Lower leg skin (tissue), 3 donors: ENCODE results near the gene TMEM176A.

Experiments used
- POLR2A ChIP-seq, 2 donors: fragments of 450-650 bp; IDR thresholded peaks; one replicate each; pipeline ENCODE4 v1.6.1; 2016 to 2017; ENCODE audit warnings: antibody characterized with exemption in 2 of 2, mild to moderate bottlenecking in 1 of 2, moderate library complexity in 1 of 2
- TF ChIP-seq, protein P1 (sequence below), 3 donors: fragments of 450-650 bp; IDR thresholded peaks; one replicate each; pipeline ENCODE4 v1.5.1; 2016; ENCODE audit warnings: antibody characterized with exemption in 3 of 3, mild to moderate bottlenecking in 3 of 3, moderate library complexity in 2 of 3

DNA sequence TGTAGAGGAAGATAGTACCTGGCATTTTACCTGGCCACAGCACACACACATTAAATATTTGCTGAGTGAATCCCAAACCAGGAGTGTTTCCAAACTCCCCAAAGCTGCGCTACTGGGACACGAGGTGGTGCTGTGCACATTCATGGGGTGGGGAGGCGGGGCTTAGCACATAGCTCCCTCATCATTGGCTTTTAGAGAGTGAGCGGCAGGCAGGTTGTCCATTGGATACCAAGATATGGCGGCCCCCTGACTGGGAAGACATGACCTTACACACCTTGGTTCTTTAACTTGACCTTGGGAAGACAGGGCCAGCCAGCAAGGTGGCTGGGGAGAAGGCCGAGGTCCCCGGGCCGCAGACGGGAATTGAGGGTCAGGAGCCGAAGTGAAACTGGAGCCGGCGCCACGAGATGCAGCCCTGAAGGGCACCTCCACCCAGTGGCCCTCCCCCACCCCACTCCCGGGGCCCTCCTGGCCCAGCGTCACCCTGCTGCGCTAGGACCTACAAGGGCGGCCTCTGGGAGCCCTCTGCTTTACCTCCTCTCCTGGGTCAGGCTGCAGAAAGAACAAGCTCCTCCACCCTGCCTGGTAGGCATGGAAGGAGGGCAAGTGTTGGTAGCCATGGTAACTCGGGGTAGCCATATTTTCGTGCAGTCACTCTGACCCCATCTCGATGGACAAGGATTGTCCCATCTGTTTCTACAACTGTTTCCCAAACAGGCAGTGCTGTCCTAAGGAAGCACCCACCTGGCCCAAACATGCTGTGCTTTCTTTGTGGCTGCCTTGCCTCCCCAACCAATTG, 24.0 kb downstream of the TMEM176A start:
- TF ChIP-seq, protein P1, sequence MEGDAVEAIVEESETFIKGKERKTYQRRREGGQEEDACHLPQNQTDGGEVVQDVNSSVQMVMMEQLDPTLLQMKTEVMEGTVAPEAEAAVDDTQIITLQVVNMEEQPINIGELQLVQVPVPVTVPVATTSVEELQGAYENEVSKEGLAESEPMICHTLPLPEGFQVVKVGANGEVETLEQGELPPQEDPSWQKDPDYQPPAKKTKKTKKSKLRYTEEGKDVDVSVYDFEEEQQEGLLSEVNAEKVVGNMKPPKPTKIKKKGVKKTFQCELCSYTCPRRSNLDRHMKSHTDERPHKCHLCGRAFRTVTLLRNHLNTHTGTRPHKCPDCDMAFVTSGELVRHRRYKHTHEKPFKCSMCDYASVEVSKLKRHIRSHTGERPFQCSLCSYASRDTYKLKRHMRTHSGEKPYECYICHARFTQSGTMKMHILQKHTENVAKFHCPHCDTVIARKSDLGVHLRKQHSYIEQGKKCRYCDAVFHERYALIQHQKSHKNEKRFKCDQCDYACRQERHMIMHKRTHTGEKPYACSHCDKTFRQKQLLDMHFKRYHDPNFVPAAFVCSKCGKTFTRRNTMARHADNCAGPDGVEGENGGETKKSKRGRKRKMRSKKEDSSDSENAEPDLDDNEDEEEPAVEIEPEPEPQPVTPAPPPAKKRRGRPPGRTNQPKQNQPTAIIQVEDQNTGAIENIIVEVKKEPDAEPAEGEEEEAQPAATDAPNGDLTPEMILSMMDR (IDR thresholded peaks at IDR 0.05), result no peak
- no peak for TF ChIP-seq POLR2A (IDR thresholded peaks at IDR 0.05)
